A673 (cell line): Measurements from ENCODE around the gene RECK.

Experiments used
- EZH2 ChIP-seq: fragments of 200-600 bp; sonication (generic); IDR thresholded peaks from 2 replicates; pipeline ENCODE4 v1.6.1; 2017; ENCODE audit warnings: borderline replicate concordance, low read depth, mild to moderate bottlenecking, mixed read lengths, antibody characterized with exemption, low read length; ENCODE audit not compliant: poor library complexity, severe bottlenecking
- TF ChIP-seq, protein P1 (sequence below): fragments of 300-800, 200-600 bp; sonication (generic); conservative IDR thresholded peaks from 2 replicates; pipeline ENCODE4 v1.5.1; 2017; ENCODE audit warnings: low read depth, mild to moderate bottlenecking, antibody characterized with exemption, low read length, moderate library complexity, mixed read lengths

DNA sequence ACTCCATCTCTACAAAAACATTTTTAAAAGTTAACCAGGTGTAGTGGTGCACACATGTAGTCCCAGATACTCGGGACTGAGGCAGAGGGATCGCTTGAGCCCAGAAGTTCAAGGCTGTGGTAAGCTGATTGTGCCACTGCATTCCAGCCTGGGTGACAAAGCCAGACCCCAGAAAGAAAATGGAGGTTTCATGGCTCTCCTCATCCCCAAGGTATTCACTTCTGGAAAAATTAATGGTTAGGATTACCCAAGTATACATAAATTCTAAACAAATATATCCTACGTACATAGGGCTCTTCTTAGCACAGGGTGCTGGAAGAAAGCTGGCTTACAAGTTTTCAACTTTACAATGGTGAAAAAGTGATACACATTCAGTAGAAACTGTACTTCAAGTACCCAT, 18.6 kb upstream of the RECK start:
- TF ChIP-seq, protein P1, sequence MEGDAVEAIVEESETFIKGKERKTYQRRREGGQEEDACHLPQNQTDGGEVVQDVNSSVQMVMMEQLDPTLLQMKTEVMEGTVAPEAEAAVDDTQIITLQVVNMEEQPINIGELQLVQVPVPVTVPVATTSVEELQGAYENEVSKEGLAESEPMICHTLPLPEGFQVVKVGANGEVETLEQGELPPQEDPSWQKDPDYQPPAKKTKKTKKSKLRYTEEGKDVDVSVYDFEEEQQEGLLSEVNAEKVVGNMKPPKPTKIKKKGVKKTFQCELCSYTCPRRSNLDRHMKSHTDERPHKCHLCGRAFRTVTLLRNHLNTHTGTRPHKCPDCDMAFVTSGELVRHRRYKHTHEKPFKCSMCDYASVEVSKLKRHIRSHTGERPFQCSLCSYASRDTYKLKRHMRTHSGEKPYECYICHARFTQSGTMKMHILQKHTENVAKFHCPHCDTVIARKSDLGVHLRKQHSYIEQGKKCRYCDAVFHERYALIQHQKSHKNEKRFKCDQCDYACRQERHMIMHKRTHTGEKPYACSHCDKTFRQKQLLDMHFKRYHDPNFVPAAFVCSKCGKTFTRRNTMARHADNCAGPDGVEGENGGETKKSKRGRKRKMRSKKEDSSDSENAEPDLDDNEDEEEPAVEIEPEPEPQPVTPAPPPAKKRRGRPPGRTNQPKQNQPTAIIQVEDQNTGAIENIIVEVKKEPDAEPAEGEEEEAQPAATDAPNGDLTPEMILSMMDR, result no peak
- TF ChIP-seq EZH2, result no peak
